SU-DHL-6 (cell line): Measurements from ENCODE around the gene CLCN7.

Experiments
- H2AFZ ChIP-seq: fragments of 200-600 bp; sonication (generic); 2 replicates; pipeline ENCODE4 v1.6.1; 2014; ENCODE audit warnings: low read depth, mild to moderate bottlenecking, moderate library complexity, mixed read lengths, antibody characterized with exemption, low read length; ENCODE audit not compliant: severe bottlenecking
- H3F3A ChIP-seq: fragments of 200-600 bp; shearing (Covaris generic); 2 replicates; pipeline ENCODE4 v1.6.0; 2016; ENCODE audit warnings: antibody characterized with exemption, mild to moderate bottlenecking; ENCODE audit not compliant: insufficient read depth
- H3K27ac ChIP-seq: fragments of 200-600 bp; sonication (generic); 2 replicates; pipeline ENCODE4 v1.5.1; 2016; ENCODE audit warnings: low read depth, mild to moderate bottlenecking, low read length, moderate library complexity, mixed read lengths
- H3K27me3 ChIP-seq: fragments of 200-600 bp; sonication (generic), shearing (Covaris generic); 2 replicates; pipeline ENCODE4 v1.6.0; 2014; ENCODE audit warnings: mild to moderate bottlenecking, low read length
- H3K36me3 ChIP-seq: fragments of 200-600 bp; sonication (generic); 2 replicates; pipeline ENCODE4 v1.6.1; 2014; ENCODE audit warnings: mild to moderate bottlenecking, low read length, mixed read lengths
- H3K4me2 ChIP-seq: fragments of 300-600, 200-600 bp; shearing (Covaris generic), sonication (generic); 2 replicates; pipeline ENCODE4 v1.6.0; 2014; ENCODE audit warnings: low read length, low read depth, mild to moderate bottlenecking; ENCODE audit not compliant: poor library complexity, severe bottlenecking
- H3K4me3 ChIP-seq: fragments of 200-600 bp; sonication (generic); 2 replicates; pipeline ENCODE4 v1.5.1; 2014; ENCODE audit warnings: antibody characterized with exemption, low read length, mild to moderate bottlenecking, mixed read lengths; ENCODE audit not compliant: insufficient read depth, poor library complexity, severe bottlenecking
- H3K79me2 ChIP-seq: fragments of 200-600 bp; sonication (generic); 2 replicates; pipeline ENCODE4 v1.6.1; 2014; ENCODE audit warnings: mild to moderate bottlenecking, low read length, moderate library complexity; ENCODE audit not compliant: insufficient read depth
- H3K9ac ChIP-seq: fragments of 200-600 bp; sonication (generic); 2 replicates; pipeline ENCODE4 v1.7.0; 2014; ENCODE audit warnings: mild to moderate bottlenecking, low read length
- H3K9me2 ChIP-seq: fragments of 200-600 bp; sonication (generic); replicated peaks from 2 replicates; pipeline ENCODE4 v1.6.1; 2014; ENCODE audit warnings: low read length; ENCODE audit not compliant: insufficient read depth
- H3K9me3 ChIP-seq: fragments of 200-600 bp; sonication (generic); 2 replicates; pipeline ENCODE4 v1.6.1; 2014; ENCODE audit warnings: low read length, mixed read lengths; ENCODE audit not compliant: insufficient read depth
- H4K20me1 ChIP-seq: fragments of 200-600 bp; sonication (generic); 2 replicates; pipeline ENCODE4 v1.6.1; 2014; ENCODE audit warnings: low read depth, mild to moderate bottlenecking, antibody characterized with exemption, low read length, moderate library complexity, mixed read lengths
- EZH2phosphoT487 ChIP-seq: fragments of 200-600 bp; sonication (generic), shearing (Covaris generic); conservative IDR thresholded peaks from 2 replicates; pipeline ENCODE4 v1.6.1; 2018; ENCODE audit warnings: mild to moderate bottlenecking, antibody characterized with exemption, low read length, moderate library complexity, mixed read lengths
- TF ChIP-seq, protein P1 (sequence below): fragments of 200-600 bp; sonication (generic); IDR thresholded peaks from one replicate; pipeline ENCODE4 v1.5.1; 2017; ENCODE audit warnings: antibody characterized with exemption, mild to moderate bottlenecking, low read length, moderate library complexity; ENCODE audit not compliant: insufficient read depth, poor library complexity, severe bottlenecking

Gene CLCN7

DNA sequence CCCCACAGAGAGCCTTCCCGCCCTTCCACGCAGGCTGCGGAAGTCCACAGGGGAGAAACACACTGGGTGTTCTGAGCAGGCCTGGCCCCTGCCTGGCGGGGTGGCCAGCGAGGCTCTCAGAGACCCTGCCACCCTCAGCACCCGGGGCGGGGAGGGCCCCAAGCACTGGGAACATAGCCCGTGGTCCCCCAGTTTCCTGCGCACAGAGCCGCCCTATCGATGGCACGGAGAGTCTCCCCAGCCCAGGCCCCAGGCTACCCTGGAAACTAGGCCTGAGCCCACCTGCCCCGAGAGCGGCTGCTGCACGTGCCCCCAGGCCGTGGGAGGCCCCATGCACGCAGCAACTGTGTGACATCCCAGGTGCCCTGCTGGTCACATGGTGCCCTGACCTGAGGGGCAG, 20.3 kb downstream of the CLCN7 start:
- H3K27ac ChIP-seq = no peak overlapping the region
- H3K79me2 ChIP-seq = no peaks in the 10 kb centered on the region
- no peaks in the 10 kb centered on the region for H3F3A ChIP-seq
- no peak overlapping the region for H3K9ac ChIP-seq
- H3K9me2 ChIP-seq = no peaks in the 10 kb centered on the region
- no peaks in the 10 kb centered on the region for H4K20me1 ChIP-seq
- no peak overlapping the region for H3K4me2 ChIP-seq
- no peaks in the 10 kb centered on the region for H3K36me3 ChIP-seq
- no peaks in the 10 kb centered on the region for H3K27me3 ChIP-seq
- no peak overlapping the region for H3K4me3 ChIP-seq
- TF ChIP-seq, protein P1, sequence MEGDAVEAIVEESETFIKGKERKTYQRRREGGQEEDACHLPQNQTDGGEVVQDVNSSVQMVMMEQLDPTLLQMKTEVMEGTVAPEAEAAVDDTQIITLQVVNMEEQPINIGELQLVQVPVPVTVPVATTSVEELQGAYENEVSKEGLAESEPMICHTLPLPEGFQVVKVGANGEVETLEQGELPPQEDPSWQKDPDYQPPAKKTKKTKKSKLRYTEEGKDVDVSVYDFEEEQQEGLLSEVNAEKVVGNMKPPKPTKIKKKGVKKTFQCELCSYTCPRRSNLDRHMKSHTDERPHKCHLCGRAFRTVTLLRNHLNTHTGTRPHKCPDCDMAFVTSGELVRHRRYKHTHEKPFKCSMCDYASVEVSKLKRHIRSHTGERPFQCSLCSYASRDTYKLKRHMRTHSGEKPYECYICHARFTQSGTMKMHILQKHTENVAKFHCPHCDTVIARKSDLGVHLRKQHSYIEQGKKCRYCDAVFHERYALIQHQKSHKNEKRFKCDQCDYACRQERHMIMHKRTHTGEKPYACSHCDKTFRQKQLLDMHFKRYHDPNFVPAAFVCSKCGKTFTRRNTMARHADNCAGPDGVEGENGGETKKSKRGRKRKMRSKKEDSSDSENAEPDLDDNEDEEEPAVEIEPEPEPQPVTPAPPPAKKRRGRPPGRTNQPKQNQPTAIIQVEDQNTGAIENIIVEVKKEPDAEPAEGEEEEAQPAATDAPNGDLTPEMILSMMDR = no peak
- TF ChIP-seq EZH2phosphoT487 = no peak
- H3K9me3 ChIP-seq = no peaks in the 10 kb centered on the region
- no peak overlapping the region for H2AFZ ChIP-seq

DNA sequence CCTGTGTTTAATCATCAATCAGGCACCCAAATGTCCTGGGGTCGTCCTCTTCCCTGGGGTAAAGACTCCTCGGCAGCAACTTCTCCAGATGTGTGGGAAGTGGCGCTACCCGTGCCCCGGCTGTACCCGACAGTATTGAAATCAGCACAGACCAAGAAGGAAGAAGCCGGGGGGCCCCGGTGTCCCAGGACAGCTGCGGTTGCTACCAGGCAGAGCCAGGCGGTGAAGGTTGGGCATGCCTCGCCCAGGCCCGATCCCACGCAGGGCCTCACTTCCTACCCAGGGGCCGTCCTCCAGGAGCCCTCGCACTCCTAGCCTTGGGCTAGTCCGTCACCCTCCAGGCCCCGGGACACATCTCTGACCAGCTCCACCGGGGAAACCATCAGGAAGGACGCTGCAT, 21.5 kb downstream of the CLCN7 start:
- Histone ChIP-seq H3K36me3 (no peaks in the 10 kb centered on the region), H3K9me2 (no peaks in the 10 kb centered on the region), H3K27ac (no peak overlapping the region), H3K9ac (no peak overlapping the region), H3K4me3 (no peak overlapping the region), H3K27me3 (no peaks in the 10 kb centered on the region), H4K20me1 (no peaks in the 10 kb centered on the region), H2AFZ (no peak overlapping the region), H3K79me2 (no peaks in the 10 kb centered on the region), H3K9me3 (no peaks in the 10 kb centered on the region), H3K4me2 (no peak overlapping the region), H3F3A (no peaks in the 10 kb centered on the region)
- TF ChIP-seq, protein P1 = no peak
- no peak for TF ChIP-seq EZH2phosphoT487

DNA sequence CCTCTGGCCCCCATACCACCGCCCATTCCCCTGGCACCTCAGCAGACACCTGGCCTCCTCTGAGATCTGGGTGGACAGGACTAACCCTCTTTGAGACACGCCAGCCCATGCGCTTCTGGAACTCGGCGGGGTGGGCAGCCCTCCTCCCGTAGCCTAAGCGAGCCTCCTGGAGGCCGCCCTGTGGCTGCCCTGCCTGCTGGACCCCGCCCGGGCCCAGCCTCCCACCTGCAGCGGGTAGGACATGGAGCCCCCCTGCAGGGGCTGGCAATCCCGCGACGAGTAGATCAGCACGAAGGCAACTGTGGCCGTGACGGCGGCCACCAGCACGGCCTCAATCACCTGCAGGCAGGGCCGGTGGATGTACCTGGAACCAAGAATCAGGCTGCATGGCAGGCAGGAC, 22.3 kb downstream of the CLCN7 start:
- Histone ChIP-seq H3K9me2 (no peaks in the 10 kb centered on the region), H3K27me3 (no peaks in the 10 kb centered on the region), H4K20me1 (no peaks in the 10 kb centered on the region), H2AFZ (no peak overlapping the region), H3K4me2 (no peak overlapping the region), H3K27ac (no peak overlapping the region), H3K79me2 (no peaks in the 10 kb centered on the region), H3K9ac (no peak overlapping the region), H3K4me3 (no peak overlapping the region), H3K9me3 (no peaks in the 10 kb centered on the region), H3F3A (no peaks in the 10 kb centered on the region), H3K36me3 (no peaks in the 10 kb centered on the region)
- TF ChIP-seq, protein P1 = no peak
- no peak for TF ChIP-seq EZH2phosphoT487
